Left lung (tissue), 10 donors: Measurements from ENCODE around the gene ZCCHC2. TPM values are rescaled to one million over a fixed set of nuclear protein-coding genes. Genes with fewer than 3 reads are reported as not detected.
A peak's percentile ranks its signal among the peaks of the same experiment; 100 is the strongest.

Source experiments
- ATAC-seq: fragments of 200-7000 bp; cut with Tn5 transposase; one replicate; pipeline ENCODE4 v1.9.1; 2020; ENCODE audit warnings: moderate library complexity
- DNase-seq, 4 donors: peaks; one replicate each; pipeline ENCODE4 v3.0.0-alpha.2; 2013 to 2020
- H3K27ac ChIP-seq, 2 donors: fragments of 200-600 bp; sonication (generic) in 1 of 2; one replicate each; pipeline versions ENCODE4 v1.5.0 to v1.8.0; 2020 to 2021
- H3K27me3 ChIP-seq, 2 donors: fragments of 200-600 bp; sonication (generic) in 1 of 2; one replicate each; pipeline versions ENCODE4 v1.5.0 to v1.8.0; 2020 to 2021
- H3K36me3 ChIP-seq, 2 donors: fragments of 200-600 bp; sonication (generic) in 1 of 2; one replicate each; pipeline versions ENCODE4 v1.5.0 to v1.8.0; 2020 to 2021
- H3K4me1 ChIP-seq, 2 donors: fragments of 200-600 bp; one replicate each; pipeline ENCODE4 v1.8.0; 2021
- H3K4me3 ChIP-seq, 2 donors: fragments of 200-600 bp; sonication (generic) in 1 of 2; one replicate each; pipeline versions ENCODE4 v1.5.0 to v1.8.0; 2020 to 2021; ENCODE audit warnings: mild to moderate bottlenecking in 1 of 2
- H3K9me3 ChIP-seq, 2 donors: fragments of 200-600 bp; sonication (generic) in 1 of 2; one replicate each; pipeline versions ENCODE4 v1.5.0 to v1.8.0; 2020 to 2021
- CTCF ChIP-seq, 2 donors: fragments of 200-600 bp; sonication (generic) in 1 of 2; IDR thresholded peaks; one replicate each; pipeline versions ENCODE4 v1.5.0 to v1.8.0; 2021; ENCODE audit warnings: antibody characterized with exemption in 2 of 2
- intact Hi-C, 2 donors: fragments of 100-400 bp; cut with DNase I; formaldehyde crosslinking; loops; one replicate each; pipeline versions ENCODE4 v1.11.2 to v1.14.2; 2022
- polyA plus RNA-seq, 6 donors: library from polyadenylated mRNA; unstranded; fragments of 120-200 nt; gene quantifications; one replicate each; pipeline ENCODE4 v1.2.1, GENCODE V29; 2013; ENCODE audit not compliant: insufficient read length in 6 of 6
- total RNA-seq, 2 donors: library from RNA; stranded (reverse); fragmentation: NEBNext Ultra II Directional; extraction: Animal tissue kit (Norgen Biotek cat#: 25700); gene quantifications; one replicate each; pipeline ENCODE4 v1.2.1, GENCODE V29; 2021
- donor health status: DM: no; HTN: yes; CAD: no.
- donor health status: DM: no; HTN: no; CAD: no.

The ZCCHC2 gene
- total and polyA plus RNA-seq, 8 donors, result 14.9 to 34.5 (median 17.0) TPM

GRCh38 chr18:62523255-62523588 is 397 bp downstream of the ZCCHC2 start:
- no peaks in the 10 kb centered on the region for H3K36me3 ChIP-seq
- DNase-seq, result no peak
- intact Hi-C loops, result no loop called here
- peak overlapping the region; percentile 78 to 88 for H3K4me3 ChIP-seq
- ATAC-seq, result no peak
- no peaks in the 10 kb centered on the region for H3K9me3 ChIP-seq
- no peak for TF ChIP-seq CTCF (IDR thresholded peaks at IDR 0.05)
- H3K27me3 ChIP-seq, result no peaks in the 10 kb centered on the region
- peaks cover 6 to 41% of the 10 kb centered on the region in 2 donors for H3K4me1 ChIP-seq
- peak overlapping the region; percentile 97 to 98 for H3K27ac ChIP-seq

GRCh38 chr18:62523631-62524439 is 1.0 kb downstream of the ZCCHC2 start:
- no peak for ATAC-seq
- intact Hi-C loops, result no loop called here

GRCh38 chr18:62524440-62525200 is 1.8 kb downstream of the ZCCHC2 start:
- intact Hi-C loops, result no loop called here
- Histone ChIP-seq H3K9me3 (no peaks in the 10 kb centered on the region), H3K4me1 (peaks cover 6 to 53% of the 10 kb centered on the region in 2 donors), H3K27ac (peak overlapping the region; percentile 97 to 98), H3K4me3 (peak overlapping the region; percentile 78 to 85), H3K36me3 (no peaks in the 10 kb centered on the region), H3K27me3 (no peaks in the 10 kb centered on the region)
- TF ChIP-seq CTCF (IDR thresholded peaks at IDR 0.05), result no peak
- DNase-seq, result peak; percentile 35 to 95 (median 57)
- ATAC-seq, result peak; percentile 24

More at GRCh38 chr18:62523631-62524439, 1.0 kb downstream of the ZCCHC2 start:
- TF ChIP-seq CTCF (IDR thresholded peaks at IDR 0.05), result no peak
- Histone ChIP-seq H3K27me3 (no peaks in the 10 kb centered on the region), H3K4me3 (peak overlapping the region; percentile 78 to 85), H3K4me1 (peaks cover 6 to 47% of the 10 kb centered on the region in 2 donors), H3K9me3 (no peaks in the 10 kb centered on the region), H3K36me3 (no peaks in the 10 kb centered on the region), H3K27ac (peak overlapping the region; percentile 97 to 98)
- DNase-seq, result peak; percentile 38 to 91 (median 54)

GRCh38 chr18:62525608-62526007 is 2.8 kb downstream of the ZCCHC2 start:
- peak overlapping the region; percentile 78 to 85 for H3K4me3 ChIP-seq
- DNase-seq, result no peak

More at GRCh38 chr18:62525608-62526007, 2.8 kb downstream of the ZCCHC2 start:
- no peak for TF ChIP-seq CTCF (IDR thresholded peaks at IDR 0.05)
- intact Hi-C loops, result no loop called here
- Histone ChIP-seq H3K4me1 (peaks cover 6 to 63% of the 10 kb centered on the region in 2 donors), H3K27me3 (no peaks in the 10 kb centered on the region), H3K9me3 (no peaks in the 10 kb centered on the region), H3K27ac (peak overlapping the region; percentile 93 to 98), H3K36me3 (no peaks in the 10 kb centered on the region)
- ATAC-seq, result no peak
